HG02938 (cell line): ENCODE measurements around the gene PGF.
A peak's percentile ranks its signal among the peaks of the same experiment; 100 is the strongest.
"Not testable (repeated sequence)": the region's sequence is repeated elsewhere in the genome, so short reads cannot be mapped to it uniquely, and the experiment has no call there.

ENCODE experiments used
- ATAC-seq: cut with Tn5 transposase; IDR thresholded peaks from one replicate; pipeline ENCODE4 v1.9.1; 2021; ENCODE audit warnings: mild to moderate bottlenecking, moderate library complexity; ENCODE audit not compliant: unreplicated experiment

The PGF gene

GRCh38 chr14:74955229-74956026, at the start of gene PGF:
Gene PGF (minus strand): TSS chr14:74955597. CDS start chr14:74955242, 355 bp downstream.
- no peak for ATAC-seq

GRCh38 chr14:75003250-75004027, 48.0 kb upstream of the PGF start:
- ATAC-seq, result no peak

GRCh38 chr14:75002392-75003249, 47.2 kb upstream of the PGF start, which contains the start of gene EIF2B2:
Gene EIF2B2 (plus strand): TSS chr14:75002921. CDS start chr14:75002991, 70 bp downstream.
- peak; percentile 97 for ATAC-seq

- ATAC-seq, result no peak
Measured at GRCh38 chr14:75001899-75002298, 46.5 kb upstream of the PGF start.

GRCh38 chr14:75001261-75001660, 45.9 kb upstream of the PGF start:
- no peak for ATAC-seq

GRCh38 chr14:74995781-74996180, 40.4 kb upstream of the PGF start:
- ATAC-seq, result not testable (repeated sequence)

GRCh38 chr14:74994182-74994581, 38.8 kb upstream of the PGF start:
- not testable (repeated sequence) for ATAC-seq

GRCh38 chr14:74988993-74989392, 33.6 kb upstream of the PGF start:
- ATAC-seq, result no peak

- ATAC-seq, result no peak
Measured at GRCh38 chr14:74988131-74988530, 32.7 kb upstream of the PGF start.

GRCh38 chr14:74985806-74986205, 30.4 kb upstream of the PGF start:
- ATAC-seq, result no peak

- ATAC-seq, result no peak
Measured at GRCh38 chr14:74985028-74985310, 29.6 kb upstream of the PGF start.

GRCh38 chr14:74984236-74985027, 29.0 kb upstream of the PGF start:
- no peak for ATAC-seq

- ATAC-seq, result no peak
Measured at GRCh38 chr14:74983343-74983742, 27.9 kb upstream of the PGF start.

GRCh38 chr14:74982661-74983060, 27.3 kb upstream of the PGF start:
- no peak for ATAC-seq

- no peak for ATAC-seq
Measured at GRCh38 chr14:74981833-74982232, 26.4 kb upstream of the PGF start.

GRCh38 chr14:74981462-74981782, 26.0 kb upstream of the PGF start:
- ATAC-seq, result no peak

GRCh38 chr14:74980731-74981461, 25.5 kb upstream of the PGF start:
- ATAC-seq, result no peak

GRCh38 chr14:74980398-74980730, 25.0 kb upstream of the PGF start:
- ATAC-seq, result no peak

GRCh38 chr14:74979442-74980397, 24.3 kb upstream of the PGF start:
- no peak for ATAC-seq
